ENCODE results near the gene DNAH17. TPM values are rescaled to one million over a fixed set of nuclear protein-coding genes. Genes with fewer than 3 reads are reported as not detected.

DNAH17 gene
- total and polyA plus RNA-seq, 2 of the 8 experiments (the other 6 are each of a cell fraction or from before 2014, with no cell fraction given): 0.14 to 0.67 TPM

GRCh38 chr17:78495634-78496033 lies 81.6 kb downstream of the DNAH17 start:
- H4K20me1 ChIP-seq (replicated peaks in 1 of 2; ENCODE audit: control insufficient read depth in 1 of 2, insufficient read depth in 2 of 2, low read length in 2 of 2): no peaks in the 10 kb centered on the region
- no peak overlapping the region for H2AFZ ChIP-seq (ENCODE audit: low read length)
- no peak overlapping the region for H3K18ac ChIP-seq (ENCODE audit: extremely low read depth, low read length)
- H4K91ac ChIP-seq (replicated peaks; ENCODE audit: insufficient read length, low read length): no peak overlapping the region
- POLR2A ChIA-PET (ENCODE audit: partially characterized antibody): no interaction called here
- no peaks in the 10 kb centered on the region for H3K79me1 ChIP-seq (ENCODE audit: low read depth, low read length)
- no peak for TF ChIP-seq SAP30 (IDR thresholded peaks at IDR 0.05; ENCODE audit: insufficient read depth, insufficient replicate concordance, low read length)
- 90% methylated on average over 14 of the region's 14 CpGs; no CpG with 5 or more reads in 1 of the 2 experiments for WGBS, 2 experiments (ENCODE audit: extremely low coverage in 1 of 2, insufficient coverage in 1 of 2, insufficient read length in 1 of 2, insufficient replicate concordance in 2 of 2, low coverage in 1 of 2, low lambda C conversion rate in 2 of 2, missing lambda C conversion rate in 1 of 2)
- H2BK5ac ChIP-seq (ENCODE audit: low read depth, low read length): no peak overlapping the region
- H3K4me2 ChIP-seq (ENCODE audit: insufficient read depth in 1 of 2, low read depth in 2 of 2, low read length in 2 of 2): no peak overlapping the region
- no peak for DNase-seq (ENCODE audit: low read depth in 1 of 2, low spot score in 2 of 2)
- CTCF ChIA-PET (ENCODE audit: partially characterized antibody): interaction anchor here (0.8 to 5.4 kb wide), 11 partner anchors 8 to 242 kb away, joined by 3 to 46 read pairs (median 3); no protein-coding TSS in a partner anchor
- H4K8ac ChIP-seq (ENCODE audit: extremely low read depth, insufficient read depth, low read length): no peak overlapping the region
- no peak overlapping the region for H3K23ac ChIP-seq (ENCODE audit: insufficient read length)
- FAIRE-seq: no peak
- no peaks in the 10 kb centered on the region for H3K36me3 ChIP-seq (ENCODE audit: control insufficient read depth in 2 of 4, insufficient read depth in 4 of 4, low read length in 3 of 4)
- H3K27me3 ChIP-seq (replicated peaks in 1 of 4; ENCODE audit: control insufficient read depth in 3 of 4, extremely low read depth in 1 of 4, insufficient read depth in 3 of 4, low read length in 3 of 4): no peaks in the 10 kb centered on the region; a peak in 2 of 7 replicates
- no peaks in the 10 kb centered on the region for H3K79me2 ChIP-seq (ENCODE audit: control insufficient read depth in 1 of 2, insufficient read depth in 2 of 2, low read length in 2 of 2)
- H3K4ac ChIP-seq (replicated peaks; ENCODE audit: insufficient read length, low read depth, low read length): no peak overlapping the region
- H3K14ac ChIP-seq (ENCODE audit: insufficient read length): no peak overlapping the region
- no peak overlapping the region; a peak in 1 of 7 replicates for H3K9ac ChIP-seq (replicated peaks in 1 of 4; ENCODE audit: extremely low read depth in 1 of 4, low read depth in 3 of 4, low read length in 3 of 4)
- H3K4me1 ChIP-seq (replicated peaks in 1 of 4; ENCODE audit: control insufficient read depth in 3 of 4, insufficient read depth in 4 of 4, low read length in 3 of 4): peaks cover 0 to 11% (median 9%) of the 10 kb centered on the region in 4 experiments; a peak in 6 of 7 replicates
- no peak overlapping the region for H3K27ac ChIP-seq (ENCODE audit: low read depth, low read length)
- no peak overlapping the region for H2BK20ac ChIP-seq (ENCODE audit: low read length)
- no peak overlapping the region for H3K4me3 ChIP-seq (ENCODE audit: extremely low read depth in 1 of 4, insufficient read depth in 2 of 4, low read depth in 3 of 4, low read length in 4 of 4)
- H2BK15ac ChIP-seq (ENCODE audit: low read length): no peak overlapping the region
- H2AK5ac ChIP-seq (ENCODE audit: low read depth, low read length): no peak overlapping the region
- H3K56ac ChIP-seq (replicated peaks; ENCODE audit: insufficient read length, low read depth, low read length): no peak overlapping the region
- no peaks in the 10 kb centered on the region for H3K9me3 ChIP-seq (ENCODE audit: insufficient read depth in 2 of 2, low read depth in 1 of 2, low read length in 1 of 2)
- H2BK12ac ChIP-seq (ENCODE audit: low read depth, low read length): no peak overlapping the region
- H4K5ac ChIP-seq (ENCODE audit: insufficient read length, low read depth, low read length): no peak overlapping the region
- no peaks in the 10 kb centered on the region for H3K23me2 ChIP-seq (ENCODE audit: low read depth, low read length)
- no peak overlapping the region for H2BK120ac ChIP-seq (replicated peaks; ENCODE audit: low read depth, low read length)
